Measurements from ENCODE around the gene ZNF808. TPM values are rescaled to one million over a fixed set of nuclear protein-coding genes. Genes with fewer than 3 reads are reported as not detected.
"Not testable (repeated sequence)": the region's sequence is repeated elsewhere in the genome, so short reads cannot be mapped to it uniquely, and the experiment has no call there.

Gene ZNF808
- total and polyA plus RNA-seq, 4 donors: 2.8 to 37.9 (median 12.1) TPM

DNA sequence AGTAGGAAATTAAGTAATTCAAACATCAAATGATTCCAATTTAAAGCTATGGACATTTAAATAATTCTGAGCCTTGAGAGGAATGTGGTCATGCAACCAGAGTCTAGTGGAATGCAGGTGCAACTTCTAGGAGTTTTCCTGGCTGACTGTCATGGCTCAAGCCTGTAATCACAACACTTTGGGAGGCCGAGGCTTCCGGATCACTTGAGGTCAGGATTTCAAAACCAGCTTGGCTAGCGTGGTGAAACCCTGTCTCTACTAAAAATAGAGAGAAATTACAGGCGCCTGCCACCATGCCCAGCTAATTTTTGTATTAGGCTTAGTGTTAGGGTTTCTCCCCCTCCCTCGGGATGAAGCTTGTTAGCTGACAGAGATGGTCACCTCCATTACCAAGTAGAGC lies 6.4 kb downstream of the ZNF808 start:
- Histone ChIP-seq H3K4me3 (no peak overlapping the region), H3K27ac (ENCODE audit: low read depth in 1 of 2, low read length in 1 of 2) (peak overlapping the region in 1 of 2 donors; percentile 46), H3K36me3 (ENCODE audit: control insufficient read depth in 4 of 4, insufficient read depth in 4 of 4, low read length in 4 of 4) (peaks cover 0 to 4% (median 0%) of the 10 kb centered on the region in 4 donors), H3K4me1 (ENCODE audit: control insufficient read depth in 5 of 5, insufficient read depth in 5 of 5, low read length in 5 of 5) (peaks cover 0 to 7% (median 3%) of the 10 kb centered on the region in 5 donors), H3K27me3 (ENCODE audit: control insufficient read depth in 3 of 3, insufficient read depth in 3 of 3, low read length in 2 of 3) (no peaks in the 10 kb centered on the region), H3K9me3 (ENCODE audit: control insufficient read depth in 4 of 4, insufficient read depth in 3 of 4, low read length in 3 of 4) (peaks cover 0 to 22% (median 0%) of the 10 kb centered on the region in 4 donors), H3K9ac (ENCODE audit: insufficient read depth in 1 of 2, low read length in 2 of 2) (no peak overlapping the region)
- TF ChIP-seq, protein P1, sequence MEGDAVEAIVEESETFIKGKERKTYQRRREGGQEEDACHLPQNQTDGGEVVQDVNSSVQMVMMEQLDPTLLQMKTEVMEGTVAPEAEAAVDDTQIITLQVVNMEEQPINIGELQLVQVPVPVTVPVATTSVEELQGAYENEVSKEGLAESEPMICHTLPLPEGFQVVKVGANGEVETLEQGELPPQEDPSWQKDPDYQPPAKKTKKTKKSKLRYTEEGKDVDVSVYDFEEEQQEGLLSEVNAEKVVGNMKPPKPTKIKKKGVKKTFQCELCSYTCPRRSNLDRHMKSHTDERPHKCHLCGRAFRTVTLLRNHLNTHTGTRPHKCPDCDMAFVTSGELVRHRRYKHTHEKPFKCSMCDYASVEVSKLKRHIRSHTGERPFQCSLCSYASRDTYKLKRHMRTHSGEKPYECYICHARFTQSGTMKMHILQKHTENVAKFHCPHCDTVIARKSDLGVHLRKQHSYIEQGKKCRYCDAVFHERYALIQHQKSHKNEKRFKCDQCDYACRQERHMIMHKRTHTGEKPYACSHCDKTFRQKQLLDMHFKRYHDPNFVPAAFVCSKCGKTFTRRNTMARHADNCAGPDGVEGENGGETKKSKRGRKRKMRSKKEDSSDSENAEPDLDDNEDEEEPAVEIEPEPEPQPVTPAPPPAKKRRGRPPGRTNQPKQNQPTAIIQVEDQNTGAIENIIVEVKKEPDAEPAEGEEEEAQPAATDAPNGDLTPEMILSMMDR (IDR thresholded peaks at IDR 0.05; ENCODE audit: control extremely low read depth, extremely low read depth): no peak
- WGBS, 2 donors: 26 to 48% methylated on average over 5 of the region's 5 CpGs
- DNase-seq (peak; percentile 33 to 67 (median 48)), ATAC-seq (ENCODE audit: insufficient read depth, low FRiP score) (no peak)

DNA sequence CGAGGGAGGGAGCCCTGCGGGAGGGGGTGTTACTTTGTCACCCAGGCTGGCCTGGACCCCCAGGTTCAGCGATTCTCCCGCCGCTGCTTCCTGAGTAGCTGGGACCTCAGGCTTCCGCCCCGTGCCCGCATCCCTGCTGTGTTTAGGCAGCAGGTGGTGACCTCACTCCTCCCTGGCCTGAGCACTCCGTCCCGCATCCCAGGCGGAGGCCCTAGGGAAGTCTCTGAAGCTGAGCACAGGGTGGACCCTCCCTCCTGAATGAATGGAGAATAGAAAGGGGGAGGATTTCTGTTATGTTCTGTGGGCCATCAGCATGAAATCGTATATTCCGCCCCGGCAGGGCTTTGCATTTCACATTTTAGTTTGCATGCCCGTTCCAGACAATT lies 7.9 kb downstream of the ZNF808 start:
- H3K4me1 ChIP-seq (ENCODE audit: control insufficient read depth in 5 of 5, insufficient read depth in 5 of 5, low read length in 5 of 5); H3K27me3 ChIP-seq (ENCODE audit: control insufficient read depth in 3 of 3, insufficient read depth in 3 of 3, low read length in 2 of 3); H3K9ac ChIP-seq (ENCODE audit: insufficient read depth in 1 of 2, low read length in 2 of 2); ATAC-seq (ENCODE audit: insufficient read depth, low FRiP score); H3K4me3 ChIP-seq; H3K36me3 ChIP-seq (ENCODE audit: control insufficient read depth in 4 of 4, insufficient read depth in 4 of 4, low read length in 4 of 4): not testable (repeated sequence)
- peaks cover 0 to 27% (median 0%) of the 10 kb centered on the region in 4 donors for H3K9me3 ChIP-seq (ENCODE audit: control insufficient read depth in 4 of 4, insufficient read depth in 3 of 4, low read length in 3 of 4)
- DNase-seq: peak in 1 of 3 donors; percentile 13
- 1 to 17% methylated on average over 14 to 15 of the region's 15 CpGs for WGBS, 2 donors
- H3K27ac ChIP-seq (ENCODE audit: low read depth in 1 of 2, low read length in 1 of 2): peak overlapping the region in 1 of 2 donors; percentile 22

DNA sequence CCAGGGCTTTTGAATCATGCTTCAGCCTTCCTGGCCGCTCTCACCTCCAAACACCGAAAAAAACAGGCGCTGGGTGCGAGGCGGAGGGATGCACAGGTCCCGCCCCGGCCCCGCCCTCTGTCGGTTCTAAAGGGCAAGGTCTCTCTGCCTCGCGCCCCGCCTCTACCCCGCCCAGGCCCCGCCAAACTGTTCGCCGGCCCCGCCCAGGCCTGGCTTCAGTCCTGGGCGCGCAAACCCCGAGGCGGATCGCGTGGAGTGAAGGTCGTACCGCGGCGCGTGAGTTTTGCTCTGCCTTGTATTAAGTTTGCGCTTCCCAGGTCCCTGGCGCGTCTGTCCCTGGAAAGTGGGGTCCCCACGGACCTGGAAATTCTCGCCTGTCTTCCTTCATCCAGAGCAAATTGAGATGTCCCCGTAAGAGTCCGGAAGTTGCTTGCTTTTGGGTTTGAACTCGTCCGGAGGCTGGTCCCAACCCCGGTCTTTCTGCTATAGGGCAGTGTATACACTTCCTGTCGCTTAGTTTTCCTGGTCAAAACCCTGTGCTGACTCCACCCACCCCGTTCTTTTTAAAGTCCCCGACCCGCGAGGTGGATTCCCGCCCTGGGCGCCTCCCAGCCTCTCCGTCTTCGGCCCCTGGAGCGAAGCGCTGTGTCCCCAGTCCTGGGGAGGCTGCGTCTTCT lies 8.4 kb downstream of the ZNF808 start:
- peaks cover 0 to 24% (median 0%) of the 10 kb centered on the region in 4 donors for H3K9me3 ChIP-seq (ENCODE audit: control insufficient read depth in 4 of 4, insufficient read depth in 3 of 4, low read length in 3 of 4)
- no peak overlapping the region for H3K9ac ChIP-seq (ENCODE audit: insufficient read depth in 1 of 2, low read length in 2 of 2)
- TF ChIP-seq, protein P1 (IDR thresholded peaks at IDR 0.05; ENCODE audit: control extremely low read depth, extremely low read depth): no peak
- H3K4me1 ChIP-seq (ENCODE audit: control insufficient read depth in 5 of 5, insufficient read depth in 5 of 5, low read length in 5 of 5): peaks cover 0 to 7% (median 3%) of the 10 kb centered on the region in 5 donors
- 1 to 9% methylated on average over 50 of the region's 50 CpGs for WGBS, 2 donors
- no peaks in the 10 kb centered on the region for H3K27me3 ChIP-seq (ENCODE audit: control insufficient read depth in 3 of 3, insufficient read depth in 3 of 3, low read length in 2 of 3)
- peaks cover 0 to 4% (median 0%) of the 10 kb centered on the region in 4 donors for H3K36me3 ChIP-seq (ENCODE audit: control insufficient read depth in 4 of 4, insufficient read depth in 4 of 4, low read length in 4 of 4)
- DNase-seq (peak; percentile 86 to 88 (median 88)), ATAC-seq (ENCODE audit: insufficient read depth, low FRiP score) (peak; percentile 93)
- H3K27ac ChIP-seq (ENCODE audit: low read depth in 1 of 2, low read length in 1 of 2): peak overlapping the region; percentile 83 to 85
- H3K4me3 ChIP-seq: peak overlapping the region; percentile 50

DNA sequence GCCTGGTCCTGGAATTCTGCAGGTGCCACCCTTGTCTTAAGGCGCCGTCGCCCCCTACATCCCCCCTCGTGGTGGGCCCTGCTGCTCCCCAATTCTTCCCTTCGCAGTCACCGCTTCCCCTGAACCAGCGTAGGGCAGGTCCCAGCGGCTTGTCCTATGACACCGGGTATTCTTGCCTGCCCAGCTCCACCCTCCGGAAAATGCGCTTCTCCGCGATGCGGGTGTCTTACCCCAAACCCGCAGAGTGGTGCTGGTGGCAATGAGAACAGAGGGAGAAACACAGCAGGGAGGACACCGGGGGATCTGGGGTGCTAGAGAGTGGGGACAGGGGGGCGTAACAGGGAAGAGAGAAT lies 9.0 kb downstream of the ZNF808 start:
- WGBS, 2 donors: 5 to 12% methylated on average over 17 of the region's 17 CpGs
- H3K9me3 ChIP-seq (ENCODE audit: control insufficient read depth in 4 of 4, insufficient read depth in 3 of 4, low read length in 3 of 4): peaks cover 0 to 23% (median 0%) of the 10 kb centered on the region in 4 donors
- H3K4me1 ChIP-seq (ENCODE audit: control insufficient read depth in 5 of 5, insufficient read depth in 5 of 5, low read length in 5 of 5): peaks cover 0 to 7% (median 3%) of the 10 kb centered on the region in 5 donors
- H3K9ac ChIP-seq (ENCODE audit: insufficient read depth in 1 of 2, low read length in 2 of 2): no peak overlapping the region
- peaks cover 0 to 5% (median under 1%) of the 10 kb centered on the region in 4 donors for H3K36me3 ChIP-seq (ENCODE audit: control insufficient read depth in 4 of 4, insufficient read depth in 4 of 4, low read length in 4 of 4)
- no peak for ATAC-seq (ENCODE audit: insufficient read depth, low FRiP score)
- TF ChIP-seq, protein P1 (IDR thresholded peaks at IDR 0.05; ENCODE audit: control extremely low read depth, extremely low read depth): no peak
- peak overlapping the region; percentile 83 to 85 for H3K27ac ChIP-seq (ENCODE audit: low read depth in 1 of 2, low read length in 1 of 2)
- DNase-seq: peak in 1 of 3 donors; percentile 16
- H3K27me3 ChIP-seq (ENCODE audit: control insufficient read depth in 3 of 3, insufficient read depth in 3 of 3, low read length in 2 of 3): no peaks in the 10 kb centered on the region
- peak overlapping the region; percentile 50 for H3K4me3 ChIP-seq

DNA sequence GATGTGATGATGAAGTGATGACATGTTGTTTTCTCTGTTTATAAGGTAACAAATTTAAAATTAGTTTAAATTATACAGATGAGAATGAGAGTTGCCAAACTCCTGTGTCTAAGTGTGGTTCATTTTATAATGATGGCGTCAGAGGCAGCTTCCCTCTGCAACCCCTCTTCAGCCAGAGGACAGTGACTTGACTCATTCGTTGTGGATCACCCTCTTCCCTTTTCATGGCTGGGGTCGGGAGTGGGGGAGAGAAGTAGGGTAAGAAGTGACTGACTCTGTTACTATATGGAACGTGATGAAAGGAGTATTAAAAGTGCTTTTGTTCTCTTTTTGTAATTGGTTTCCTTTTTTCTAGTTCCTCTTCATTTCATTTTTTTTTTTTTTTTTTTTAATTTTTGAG lies 11.3 kb downstream of the ZNF808 start:
- ATAC-seq (ENCODE audit: insufficient read depth, low FRiP score); H3K4me1 ChIP-seq (ENCODE audit: control insufficient read depth in 5 of 5, insufficient read depth in 5 of 5, low read length in 5 of 5); DNase-seq; H3K4me3 ChIP-seq; H3K36me3 ChIP-seq (ENCODE audit: control insufficient read depth in 4 of 4, insufficient read depth in 4 of 4, low read length in 4 of 4); H3K27ac ChIP-seq (ENCODE audit: low read depth in 1 of 2, low read length in 1 of 2); H3K27me3 ChIP-seq (ENCODE audit: control insufficient read depth in 3 of 3, insufficient read depth in 3 of 3, low read length in 2 of 3); H3K9ac ChIP-seq (ENCODE audit: insufficient read depth in 1 of 2, low read length in 2 of 2): not testable (repeated sequence)
- 48 to 62% methylated on average over 4 of the region's 4 CpGs for WGBS, 2 donors
- H3K9me3 ChIP-seq (ENCODE audit: control insufficient read depth in 4 of 4, insufficient read depth in 3 of 4, low read length in 3 of 4): peaks cover 0 to 29% (median 0%) of the 10 kb centered on the region in 4 donors

DNA sequence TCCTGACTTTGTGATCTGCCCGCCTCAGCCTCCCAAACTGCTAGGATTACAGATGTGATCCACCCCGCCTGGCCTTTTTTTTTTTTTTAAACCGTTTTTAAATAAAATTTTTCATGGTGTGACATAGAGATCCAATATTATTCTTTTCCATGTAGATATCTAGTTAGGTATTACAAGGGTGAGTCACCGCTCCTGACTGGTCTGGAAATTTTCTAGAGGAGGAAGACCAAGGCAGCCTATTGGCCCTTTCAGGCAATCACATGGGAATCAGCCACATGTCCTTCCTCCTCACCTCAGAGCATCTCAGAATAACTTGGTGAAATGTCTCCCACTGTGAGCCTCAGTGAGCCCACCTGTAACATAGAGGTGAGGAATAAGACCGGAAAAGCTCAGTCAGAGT lies 13.7 kb downstream of the ZNF808 start:
- not testable (repeated sequence) for DNase-seq; H3K4me3 ChIP-seq; H3K4me1 ChIP-seq (ENCODE audit: control insufficient read depth in 5 of 5, insufficient read depth in 5 of 5, low read length in 5 of 5); ATAC-seq (ENCODE audit: insufficient read depth, low FRiP score); H3K9ac ChIP-seq (ENCODE audit: insufficient read depth in 1 of 2, low read length in 2 of 2); H3K27me3 ChIP-seq (ENCODE audit: control insufficient read depth in 3 of 3, insufficient read depth in 3 of 3, low read length in 2 of 3); H3K27ac ChIP-seq (ENCODE audit: low read depth in 1 of 2, low read length in 1 of 2)
- Histone ChIP-seq H3K9me3 (ENCODE audit: control insufficient read depth in 4 of 4, insufficient read depth in 3 of 4, low read length in 3 of 4) (peaks cover 0 to 29% (median 0%) of the 10 kb centered on the region in 4 donors), H3K36me3 (ENCODE audit: control insufficient read depth in 4 of 4, insufficient read depth in 4 of 4, low read length in 4 of 4) (peaks cover 2 to 17% (median 11%) of the 10 kb centered on the region in 4 donors)
- WGBS, 2 donors: 96 to 97% methylated on average over 5 of the region's 5 CpGs
